Measurements from ENCODE around the gene CYB5D1. TPM values are rescaled to one million over a fixed set of nuclear protein-coding genes. Genes with fewer than 3 reads are reported as not detected.

The CYB5D1 gene
- total RNA-seq, 4 donors from 2014 or later, result 4.1 to 14.7 (median 9.0) TPM

DNA sequence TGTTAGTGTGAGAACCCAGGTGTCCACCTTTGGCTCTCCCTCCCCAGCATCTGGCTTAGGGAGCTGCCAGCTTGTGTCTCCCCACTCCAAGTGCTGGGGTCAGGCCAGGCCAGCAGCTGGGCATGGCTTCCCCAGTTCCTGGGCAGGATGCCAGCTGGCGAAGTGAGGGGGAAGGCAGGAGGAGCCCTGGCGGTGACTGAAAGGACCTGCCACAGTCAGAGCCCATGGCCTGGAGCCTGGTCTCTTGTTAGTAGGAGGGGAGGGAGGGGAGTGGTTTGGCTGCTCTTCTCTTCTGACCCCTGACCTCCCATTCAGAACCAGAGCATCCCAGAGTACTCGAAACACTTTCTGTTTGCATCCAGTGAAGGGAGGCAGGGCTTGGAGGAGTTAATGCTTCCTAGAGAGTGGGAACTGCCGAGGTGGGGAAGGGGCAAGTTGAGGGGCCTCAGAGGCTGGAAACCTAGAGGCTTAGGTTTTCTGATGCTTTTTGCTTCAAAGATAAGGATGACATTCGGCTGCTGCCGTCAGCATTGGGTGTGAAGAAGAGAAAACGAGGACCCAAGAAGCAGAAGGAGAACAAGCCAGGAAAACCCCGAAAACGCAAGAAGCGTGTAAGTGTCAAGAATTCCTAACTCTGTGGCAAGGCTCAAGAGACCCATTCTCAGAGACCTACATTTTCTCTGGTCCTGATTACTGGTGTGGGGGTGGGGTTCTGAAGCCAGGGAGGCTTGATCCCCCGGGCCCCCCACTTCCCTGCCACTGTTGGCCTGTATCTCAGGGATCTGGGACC, 31.6 kb downstream of the CYB5D1 start:
- peaks cover 41 to 47% of the 10 kb centered on the region in 2 donors for H3K4me1 ChIP-seq

DNA sequence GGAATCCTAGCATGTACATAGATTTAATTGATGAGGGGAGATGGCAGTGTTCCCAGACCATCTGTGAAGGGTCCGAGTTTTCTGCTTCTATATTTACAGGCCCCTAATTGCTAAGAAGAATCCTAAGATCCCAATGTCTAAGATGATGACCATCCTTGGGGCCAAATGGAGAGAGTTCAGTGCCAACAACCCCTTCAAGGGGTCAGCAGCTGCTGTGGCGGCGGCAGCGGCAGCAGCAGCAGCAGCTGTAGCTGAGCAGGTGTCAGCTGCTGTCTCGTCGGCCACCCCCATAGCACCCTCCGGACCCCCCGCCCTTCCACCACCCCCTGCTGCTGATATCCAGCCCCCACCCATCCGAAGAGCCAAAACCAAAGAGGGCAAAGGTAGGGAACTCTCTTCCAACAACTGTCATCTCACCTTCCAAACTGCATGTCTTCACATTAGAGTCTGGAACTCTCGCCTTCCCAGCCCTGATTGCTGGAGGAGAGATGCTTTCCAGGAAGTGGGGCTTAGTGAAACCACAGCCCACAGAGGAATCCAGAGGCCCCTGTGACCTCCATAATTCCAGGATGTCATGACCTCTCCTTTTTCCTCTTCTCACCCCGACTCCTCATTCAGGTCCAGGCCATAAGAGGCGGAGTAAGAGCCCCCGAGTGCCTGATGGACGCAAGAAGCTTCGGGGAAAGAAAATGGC, 35.5 kb downstream of the CYB5D1 start:
- intact Hi-C loops (cut with DNase I; ENCODE audit: low total_unique reads) (loop anchor here (10.0 kb wide), 1 partner anchor 149 kb away; no protein-coding TSS in a partner anchor), in situ Hi-C loops (cut with MboI; ENCODE audit: low sequenced_read_pairs in 4 of 4) (loop anchor here in 1 of 4 donors (25.0 kb wide), 1 partner anchor 156 kb away; no protein-coding TSS in a partner anchor)
- H3K4me1 ChIP-seq, result peaks cover 19 to 25% of the 10 kb centered on the region in 2 donors
- no peaks in the 10 kb centered on the region for H3K36me3 ChIP-seq
- no peak overlapping the region for H3K4me3 ChIP-seq
- DNase-seq, result no peak
- H3K9me3 ChIP-seq, result no peaks in the 10 kb centered on the region
- no peaks in the 10 kb centered on the region for H3K27me3 ChIP-seq
- ATAC-seq, result no peak
- H3K27ac ChIP-seq, result no peak overlapping the region
- TF ChIP-seq POLR2A (IDR thresholded peaks at IDR 0.05), result no peak
- TF ChIP-seq, protein P1, sequence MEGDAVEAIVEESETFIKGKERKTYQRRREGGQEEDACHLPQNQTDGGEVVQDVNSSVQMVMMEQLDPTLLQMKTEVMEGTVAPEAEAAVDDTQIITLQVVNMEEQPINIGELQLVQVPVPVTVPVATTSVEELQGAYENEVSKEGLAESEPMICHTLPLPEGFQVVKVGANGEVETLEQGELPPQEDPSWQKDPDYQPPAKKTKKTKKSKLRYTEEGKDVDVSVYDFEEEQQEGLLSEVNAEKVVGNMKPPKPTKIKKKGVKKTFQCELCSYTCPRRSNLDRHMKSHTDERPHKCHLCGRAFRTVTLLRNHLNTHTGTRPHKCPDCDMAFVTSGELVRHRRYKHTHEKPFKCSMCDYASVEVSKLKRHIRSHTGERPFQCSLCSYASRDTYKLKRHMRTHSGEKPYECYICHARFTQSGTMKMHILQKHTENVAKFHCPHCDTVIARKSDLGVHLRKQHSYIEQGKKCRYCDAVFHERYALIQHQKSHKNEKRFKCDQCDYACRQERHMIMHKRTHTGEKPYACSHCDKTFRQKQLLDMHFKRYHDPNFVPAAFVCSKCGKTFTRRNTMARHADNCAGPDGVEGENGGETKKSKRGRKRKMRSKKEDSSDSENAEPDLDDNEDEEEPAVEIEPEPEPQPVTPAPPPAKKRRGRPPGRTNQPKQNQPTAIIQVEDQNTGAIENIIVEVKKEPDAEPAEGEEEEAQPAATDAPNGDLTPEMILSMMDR (IDR thresholded peaks at IDR 0.05 in 4 of 5, conservative IDR thresholded peaks at IDR 0.05 in 1 of 5), result no peak

More for the DNA sequence above, 31.6 kb downstream of the CYB5D1 start:
- H3K9me3 ChIP-seq, result no peaks in the 10 kb centered on the region
- in situ Hi-C loops (cut with MboI; ENCODE audit: low sequenced_read_pairs in 4 of 4) (loop anchor here in 1 of 4 donors (25.0 kb wide), 1 partner anchor 152 kb away; no protein-coding TSS in a partner anchor), intact Hi-C loops (cut with DNase I; ENCODE audit: low total_unique reads) (loop anchor here (2.0 to 10.0 kb wide), 2 partner anchors 55 to 165 kb away; partner anchors contain the start of gene KDM6B)
- peak overlapping the region in 2 of 4 donors; percentile 2 to 14 for H3K4me3 ChIP-seq
- DNase-seq (peak; percentile 91 to 97), ATAC-seq (peak; percentile 77 to 83)
- peaks cover 15 to 17% (median 16%) of the 10 kb centered on the region in 3 donors for H3K27me3 ChIP-seq
- H3K27ac ChIP-seq, result peak overlapping the region; percentile 77 to 89 (median 81)
- no peak for TF ChIP-seq POLR2A (IDR thresholded peaks at IDR 0.05)
- TF ChIP-seq, protein P1 (IDR thresholded peaks at IDR 0.05 in 4 of 5, conservative IDR thresholded peaks at IDR 0.05 in 1 of 5), result peak; percentile 49 to 58 (median 55)
- H3K36me3 ChIP-seq, result no peaks in the 10 kb centered on the region

DNA sequence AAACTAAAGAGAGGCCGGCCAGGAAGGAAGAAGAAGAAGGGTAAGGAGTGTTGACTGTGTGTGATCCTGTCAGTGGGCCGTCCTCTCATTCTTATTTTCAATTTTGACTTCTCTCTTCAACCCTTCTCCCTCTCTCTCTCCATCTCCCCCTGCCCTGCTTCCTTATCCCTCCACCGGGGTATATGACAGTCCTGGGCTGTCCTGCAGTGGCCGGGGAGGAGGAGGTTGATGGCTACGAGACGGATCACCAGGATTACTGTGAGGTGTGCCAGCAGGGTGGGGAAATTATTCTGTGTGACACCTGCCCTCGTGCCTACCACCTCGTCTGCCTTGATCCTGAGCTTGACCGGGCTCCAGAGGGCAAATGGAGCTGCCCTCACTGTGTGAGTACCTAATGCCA, 36.4 kb downstream of the CYB5D1 start:
- ATAC-seq (no peak), DNase-seq (no peak)
- Histone ChIP-seq H3K27me3 (no peaks in the 10 kb centered on the region), H3K27ac (no peak overlapping the region), H3K36me3 (peaks cover 0 to 4% of the 10 kb centered on the region in 2 donors), H3K4me3 (no peak overlapping the region), H3K4me1 (peaks cover 11 to 16% of the 10 kb centered on the region in 2 donors), H3K9me3 (no peaks in the 10 kb centered on the region)
- TF ChIP-seq POLR2A (IDR thresholded peaks at IDR 0.05), result no peak
- TF ChIP-seq, protein P1 (IDR thresholded peaks at IDR 0.05 in 4 of 5, conservative IDR thresholded peaks at IDR 0.05 in 1 of 5), result no peak
- intact Hi-C loops (cut with DNase I; ENCODE audit: low total_unique reads) (loop anchor here (10.0 kb wide), 1 partner anchor 149 kb away; no protein-coding TSS in a partner anchor), in situ Hi-C loops (cut with MboI; ENCODE audit: low sequenced_read_pairs in 4 of 4) (loop anchor here in 1 of 4 donors (25.0 kb wide), 1 partner anchor 157 kb away; no protein-coding TSS in a partner anchor)

GRCh38 chr17:7894866-7895265, 37.1 kb downstream of the CYB5D1 start:
- Histone ChIP-seq H3K27ac (no peak overlapping the region), H3K36me3 (peaks cover 0 to 4% of the 10 kb centered on the region in 2 donors), H3K4me3 (no peak overlapping the region), H3K27me3 (no peaks in the 10 kb centered on the region), H3K4me1 (peaks cover 4 to 10% of the 10 kb centered on the region in 2 donors), H3K9me3 (no peaks in the 10 kb centered on the region)
- intact Hi-C loops (cut with DNase I; ENCODE audit: low total_unique reads), result loop anchor here (10.0 kb wide), 1 partner anchor 150 kb away; no protein-coding TSS in a partner anchor
- DNase-seq, result no peak
- in situ Hi-C loops (cut with MboI; ENCODE audit: low sequenced_read_pairs in 4 of 4), result loop anchor here in 1 of 4 donors (25.0 kb wide), 1 partner anchor 158 kb away; no protein-coding TSS in a partner anchor
- TF ChIP-seq, protein P1 (IDR thresholded peaks at IDR 0.05 in 4 of 5, conservative IDR thresholded peaks at IDR 0.05 in 1 of 5), result no peak
- no peak for TF ChIP-seq POLR2A (IDR thresholded peaks at IDR 0.05)
- ATAC-seq, result no peak
